Measurements from ENCODE around the gene SUSD5.
"Not testable (repeated sequence)": the region's sequence is repeated elsewhere in the genome, so short reads cannot be mapped to it uniquely, and the experiment has no call there.

SUSD5 gene

DNA sequence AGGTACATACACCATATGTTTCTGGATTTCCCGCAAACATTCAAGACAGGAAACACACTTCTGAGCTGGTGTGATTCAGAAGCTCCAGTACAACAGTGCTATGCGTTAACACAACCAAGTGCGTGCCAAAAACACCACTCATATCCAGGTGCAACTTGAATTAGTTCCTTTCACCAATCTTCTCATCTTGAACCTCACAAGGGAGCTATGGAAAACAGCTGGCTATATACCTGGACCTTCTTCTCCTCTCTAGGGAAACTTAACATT is 31.3 kb downstream of the SUSD5 start:
- DNase-seq, result no peak

- no peak for DNase-seq
These were observed 31.9 kb downstream of the SUSD5 start for GRCh38 chr3:33186524-33187367.

- DNase-seq, result no peak
These were observed 33.7 kb downstream of the SUSD5 start for GRCh38 chr3:33184863-33185262.

DNA sequence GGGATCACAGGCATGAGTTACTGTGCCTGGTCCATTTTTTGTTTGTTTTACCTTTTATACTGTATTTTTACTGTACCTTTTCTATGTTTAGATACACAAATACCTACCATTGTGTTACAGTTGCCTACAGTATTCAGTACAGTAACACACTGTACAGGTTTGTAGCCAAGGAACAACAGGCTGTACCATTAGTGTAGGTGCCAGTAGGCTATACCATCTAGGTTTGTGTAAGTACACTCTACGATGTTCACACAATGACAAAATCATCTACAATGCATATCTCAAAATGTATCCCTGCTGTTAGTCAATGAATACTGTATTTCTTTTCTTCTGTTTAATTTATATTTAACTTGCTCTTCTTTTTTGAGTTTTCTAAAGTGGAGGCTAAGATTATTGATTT is 37.0 kb downstream of the SUSD5 start:
- not testable (repeated sequence) for DNase-seq

GRCh38 chr3:33181229-33181628 is 37.4 kb downstream of the SUSD5 start:
- no peak for DNase-seq

DNA sequence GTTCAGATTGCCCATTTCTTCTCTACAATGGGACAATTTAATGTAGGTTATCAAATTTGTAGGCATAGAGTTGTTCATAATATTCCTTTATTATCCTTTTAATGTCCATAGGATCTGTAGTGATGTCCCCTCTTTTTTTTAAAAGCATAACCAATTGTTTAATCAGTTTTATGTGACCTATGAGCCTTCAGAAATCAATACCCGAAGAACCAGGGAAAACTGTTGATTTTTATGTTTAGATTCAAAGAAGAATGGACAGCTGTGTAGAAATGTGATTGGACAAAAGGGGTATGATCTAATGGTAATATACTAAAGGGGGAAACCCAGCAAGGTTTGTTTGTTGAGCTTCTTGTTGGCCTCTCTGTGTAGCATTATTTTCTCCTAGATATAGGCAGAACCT is 39.5 kb downstream of the SUSD5 start:
- no peak for DNase-seq

- DNase-seq, result no peak
These were observed 43.7 kb downstream of the SUSD5 start for GRCh38 chr3:33174711-33175414.

GRCh38 chr3:33174095-33174494 is 44.5 kb downstream of the SUSD5 start:
- no peak for DNase-seq

DNA sequence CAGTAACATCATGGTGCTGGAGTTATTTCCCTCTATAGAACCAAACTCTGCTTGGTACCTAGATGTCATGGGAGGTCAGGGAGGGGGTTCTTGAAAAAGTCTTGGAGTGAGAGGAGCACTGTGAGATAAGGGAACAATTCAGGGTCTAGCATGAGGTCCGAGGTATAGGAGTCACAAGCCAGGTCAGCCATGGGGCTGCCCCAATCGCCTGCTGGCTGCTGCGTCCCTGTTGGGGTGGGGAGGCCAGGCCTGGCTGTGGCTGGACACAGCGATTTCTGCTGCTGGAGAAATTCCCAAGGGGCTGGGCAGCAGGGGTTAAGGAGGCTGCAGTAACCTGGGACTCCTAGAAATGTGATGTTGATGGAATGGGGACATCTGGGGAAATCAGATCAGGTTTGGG is 44.9 kb downstream of the SUSD5 start:
- no peak for DNase-seq

DNA sequence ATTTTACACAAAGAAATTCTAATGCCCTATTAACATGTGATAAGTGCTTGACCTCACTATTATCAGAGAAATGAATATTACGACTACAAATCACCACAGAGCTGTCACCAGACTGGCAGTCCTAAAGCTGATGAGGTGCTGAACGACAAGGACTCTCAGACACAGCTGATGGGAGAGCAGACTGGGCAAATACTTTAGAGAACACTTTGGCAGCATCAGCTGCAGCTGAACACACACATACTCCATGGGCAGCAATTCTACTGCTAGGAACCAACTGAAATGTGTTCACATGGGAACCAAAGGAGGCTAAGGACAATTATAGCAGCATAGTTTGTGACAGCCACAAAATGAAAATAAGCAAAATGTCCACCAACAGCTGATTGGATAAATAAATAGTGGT is 45.5 kb downstream of the SUSD5 start:
- no peak for DNase-seq

DNA sequence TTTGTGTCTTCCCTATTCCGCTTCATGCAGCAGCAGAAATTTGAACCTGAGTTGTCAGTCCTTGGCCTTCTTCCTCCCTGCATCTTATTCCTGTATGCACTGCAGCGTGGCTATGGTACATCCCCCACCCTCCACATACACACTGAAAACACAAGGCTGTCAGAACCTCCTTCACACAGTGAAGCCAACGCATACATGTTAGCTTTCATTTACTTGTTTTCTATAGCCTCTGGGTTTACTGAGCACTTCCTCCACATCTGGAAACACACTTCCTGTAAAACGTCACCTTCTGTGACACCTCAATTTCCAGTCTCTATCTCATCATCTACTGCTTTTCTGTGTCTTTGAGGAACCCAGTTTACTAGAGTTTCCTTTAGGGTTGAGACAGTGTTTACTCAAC is 47.0 kb downstream of the SUSD5 start:
- no peak for DNase-seq

DNA sequence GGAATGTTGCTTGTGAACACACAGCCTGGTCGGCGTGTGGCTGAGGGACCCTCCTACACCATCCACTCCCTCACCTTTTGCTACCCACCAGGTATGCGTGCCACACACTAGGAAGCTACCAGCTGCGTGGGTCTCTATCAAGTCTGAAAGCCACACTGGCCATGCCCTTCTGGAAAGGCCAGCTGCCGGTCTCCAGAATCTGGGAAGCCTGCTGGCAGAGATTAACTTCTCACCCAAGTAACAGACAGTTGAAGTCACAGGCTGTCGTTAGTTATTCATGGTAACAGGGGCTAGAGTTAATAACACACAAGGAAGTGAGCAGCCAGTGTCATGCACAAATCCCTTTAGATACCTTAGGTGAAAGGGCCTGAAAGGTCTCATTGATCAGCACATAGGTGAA is 48.1 kb downstream of the SUSD5 start:
- DNase-seq, result no peak

GRCh38 chr3:33167716-33168336 is 50.8 kb downstream of the SUSD5 start:
- no peak for DNase-seq

GRCh38 chr3:33167284-33167683 is 51.3 kb downstream of the SUSD5 start:
- DNase-seq, result no peak

- DNase-seq, result no peak
These were observed 52.5 kb downstream of the SUSD5 start for GRCh38 chr3:33166095-33166494.

DNA sequence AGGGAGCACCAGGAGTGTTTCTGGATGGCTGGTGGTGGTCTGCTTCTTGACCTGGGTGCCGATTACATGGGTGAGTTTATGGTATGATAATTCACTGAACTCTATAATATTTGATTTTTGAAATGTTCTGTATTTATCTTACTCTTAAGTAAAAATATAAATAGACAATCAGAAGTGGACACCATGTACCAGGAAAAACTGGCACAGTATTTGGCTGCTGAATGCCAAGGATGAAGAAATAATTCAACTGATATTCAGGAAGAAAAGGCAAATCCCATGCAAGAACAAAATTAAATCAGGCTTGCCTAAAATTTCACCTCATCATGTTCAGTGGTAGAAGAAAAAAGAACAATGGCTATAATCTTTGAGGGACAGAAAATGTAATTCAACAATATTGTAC is 53.2 kb downstream of the SUSD5 start:
- no peak for DNase-seq

- DNase-seq, result not testable (repeated sequence)
These were observed 56.0 kb downstream of the SUSD5 start for GRCh38 chr3:33162621-33163020.

GRCh38 chr3:33159981-33160380 is 58.6 kb downstream of the SUSD5 start:
- DNase-seq, result no peak

DNA sequence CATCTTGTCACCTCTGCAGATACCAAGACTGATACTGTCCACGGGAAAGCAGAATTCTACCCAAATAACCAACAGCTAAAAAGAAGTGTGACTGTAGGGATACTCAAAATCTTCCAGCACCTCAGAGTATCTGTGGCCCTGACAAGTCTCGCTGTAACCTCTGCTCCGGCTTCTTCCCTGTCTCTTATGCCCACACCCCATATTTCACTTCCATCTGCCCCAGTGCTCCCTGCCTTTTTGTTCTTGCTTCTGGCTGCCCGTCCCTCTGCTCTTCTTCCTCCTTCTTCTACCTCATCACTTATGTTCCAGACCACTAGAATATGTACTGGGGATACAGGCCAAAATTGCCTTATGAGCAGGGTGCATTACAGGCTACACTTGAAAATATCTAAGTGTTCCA is 59.4 kb downstream of the SUSD5 start:
- DNase-seq, result no peak

DNA sequence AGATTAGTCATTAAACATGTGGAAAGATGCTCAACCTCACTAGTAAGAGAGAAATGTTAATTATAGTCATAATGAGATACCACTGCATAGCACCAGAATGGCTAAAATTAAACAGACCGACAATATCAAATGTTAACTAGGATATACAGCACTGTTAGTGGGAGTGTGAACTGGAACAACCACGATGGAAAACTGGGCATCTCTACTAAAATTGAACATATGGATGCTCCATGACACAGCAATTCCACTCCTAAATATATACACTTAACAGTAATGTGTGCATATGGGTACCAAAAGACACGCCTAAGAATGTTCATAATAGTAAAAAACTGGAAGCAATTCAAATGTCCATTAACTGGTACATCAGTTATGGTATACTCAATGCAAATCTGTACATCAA is 63.3 kb downstream of the SUSD5 start:
- no peak for DNase-seq

GRCh38 chr3:33153782-33154181 is 64.8 kb downstream of the SUSD5 start:
- DNase-seq, result no peak

- DNase-seq, result no peak
These were observed 65.9 kb downstream of the SUSD5 start for GRCh38 chr3:33152363-33153360.

DNA sequence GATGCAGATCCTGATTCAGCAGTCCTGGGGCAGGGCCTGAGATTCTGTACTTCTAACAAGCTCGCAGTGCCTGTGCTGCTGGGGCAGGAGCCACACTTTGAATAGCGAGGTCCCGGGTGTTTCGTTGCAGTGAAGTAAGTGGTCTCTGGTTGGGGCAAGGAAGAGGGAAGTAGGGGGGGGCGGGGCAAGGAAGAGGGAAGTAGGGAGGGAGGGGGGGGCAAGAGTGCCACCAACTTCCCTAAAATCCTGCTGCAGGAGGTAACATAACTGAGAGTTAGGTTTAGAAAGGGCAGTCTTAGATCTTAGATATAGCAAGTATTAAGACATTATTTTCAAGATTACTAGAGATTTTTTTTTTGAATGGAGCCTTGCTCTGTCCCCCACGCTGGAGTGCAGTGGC is 69.3 kb downstream of the SUSD5 start:
- DNase-seq, result no peak

All from CD4-positive, alpha-beta T cell treated with Interleukin-21 for 1 hour (primary cell).